HG02763 (cell line): ENCODE results near the gene TSHZ2.
"Not testable (repeated sequence)": the region's sequence is repeated elsewhere in the genome, so short reads cannot be mapped to it uniquely, and the experiment has no call there.

Source experiments
- ATAC-seq: cut with Tn5 transposase; IDR thresholded peaks from one replicate; pipeline ENCODE4 v1.9.1; 2021; ENCODE audit warnings: mild to moderate bottlenecking, moderate library complexity; ENCODE audit not compliant: unreplicated experiment

Gene TSHZ2

DNA sequence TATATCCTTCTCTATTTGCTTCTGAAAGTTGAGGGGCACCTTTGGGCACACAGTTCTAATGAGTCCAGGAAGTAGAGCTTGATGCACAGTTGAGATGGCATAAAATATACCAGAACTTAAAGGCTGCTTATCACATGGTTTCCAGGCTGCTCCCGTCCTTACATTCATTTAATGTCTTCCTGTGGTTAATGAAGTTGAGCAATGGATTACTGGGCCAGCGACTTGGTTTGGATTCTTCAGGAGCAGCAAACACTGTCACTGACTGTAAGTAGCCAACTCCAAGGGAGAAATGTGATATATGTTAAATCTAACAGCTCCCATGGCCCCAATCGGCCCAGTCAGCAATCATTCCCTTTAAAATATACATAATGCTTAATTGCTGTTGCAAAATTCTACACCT is 9.0 kb upstream of the TSHZ2 start:
- no peak for ATAC-seq

- ATAC-seq = no peak
Observed at GRCh38 chr20:52964131-52964530, 8.0 kb upstream of the TSHZ2 start.

GRCh38 chr20:52965380-52965779 is 6.8 kb upstream of the TSHZ2 start:
- no peak for ATAC-seq

GRCh38 chr20:52965819-52966218 is 6.3 kb upstream of the TSHZ2 start:
- ATAC-seq = no peak

DNA sequence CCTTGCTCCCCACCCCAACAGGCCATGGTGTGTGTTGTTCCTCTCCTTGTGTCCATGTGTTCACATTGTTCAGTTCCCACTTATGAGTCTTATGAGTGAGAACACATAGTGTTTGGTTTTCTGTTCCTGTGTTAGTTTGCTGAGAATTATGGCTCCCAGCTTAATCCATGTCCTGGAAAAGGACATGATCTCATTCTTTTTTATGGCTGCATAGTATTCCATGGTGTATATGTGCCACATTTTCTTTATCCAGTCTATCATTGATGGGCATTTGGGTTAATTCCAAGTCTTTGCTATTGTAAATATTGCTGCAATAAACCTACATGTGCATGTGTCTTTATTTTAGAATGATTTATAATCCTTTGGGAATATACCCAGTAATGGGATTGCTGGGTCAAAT is 5.6 kb upstream of the TSHZ2 start:
- not testable (repeated sequence) for ATAC-seq

- ATAC-seq = no peak
Observed at GRCh38 chr20:52971498-52972189, 514 bp upstream of the TSHZ2 start.

GRCh38 chr20:52972965-52973819 is 1.0 kb downstream of the TSHZ2 start:
- no peak for ATAC-seq

DNA sequence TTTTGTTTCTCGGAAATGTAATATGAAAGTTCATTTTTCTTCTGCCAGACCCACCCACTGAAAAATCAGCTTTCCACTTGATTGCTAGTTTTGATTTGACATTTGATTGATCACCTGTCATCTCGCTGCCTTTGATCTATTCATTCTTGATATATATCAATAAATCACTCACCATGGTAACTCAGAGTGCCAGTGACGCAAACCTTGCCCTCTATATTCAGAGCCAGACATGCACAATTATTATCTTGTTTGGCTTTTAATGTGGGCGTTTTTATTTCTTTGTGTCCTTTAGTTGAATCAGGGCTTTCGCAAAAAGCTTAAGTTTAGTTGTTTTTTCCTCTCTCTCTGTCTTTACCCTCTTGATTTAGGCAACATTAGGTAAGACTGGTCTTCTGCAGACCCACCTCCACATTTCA is 2.0 kb downstream of the TSHZ2 start:
- no peak for ATAC-seq

- no peak for ATAC-seq
Observed at GRCh38 chr20:52975029-52975732, 3.0 kb downstream of the TSHZ2 start.

- ATAC-seq = no peak
Observed at GRCh38 chr20:52975803-52976531, 3.8 kb downstream of the TSHZ2 start.

DNA sequence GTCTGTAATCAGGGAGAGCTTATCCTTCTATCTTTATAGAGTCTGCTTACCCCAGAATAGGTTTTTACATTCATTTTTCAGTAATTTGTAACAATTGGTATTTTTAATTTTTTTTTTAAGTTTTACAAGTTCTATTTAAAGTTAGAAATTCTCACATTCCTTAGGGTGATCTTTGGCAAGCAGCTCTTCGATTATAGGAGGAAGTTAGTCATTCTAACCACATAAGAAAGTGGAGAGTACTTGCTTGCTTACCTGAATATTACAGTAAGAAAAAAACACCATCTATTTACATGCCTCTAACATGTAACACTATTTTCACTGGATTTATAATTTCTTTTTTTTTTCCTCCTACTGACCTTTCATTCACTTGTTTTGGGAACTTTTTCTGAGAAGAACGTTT is 6.7 kb downstream of the TSHZ2 start:
- no peak for ATAC-seq

- ATAC-seq = no peak
Observed at GRCh38 chr20:52981051-52981450, 8.9 kb downstream of the TSHZ2 start.

- ATAC-seq = no peak
Observed at GRCh38 chr20:52983726-52984450, 11.7 kb downstream of the TSHZ2 start.

- ATAC-seq = no peak
Observed at GRCh38 chr20:52984451-52984810, 12.3 kb downstream of the TSHZ2 start.

GRCh38 chr20:52985687-52986086 is 13.5 kb downstream of the TSHZ2 start:
- ATAC-seq = no peak

DNA sequence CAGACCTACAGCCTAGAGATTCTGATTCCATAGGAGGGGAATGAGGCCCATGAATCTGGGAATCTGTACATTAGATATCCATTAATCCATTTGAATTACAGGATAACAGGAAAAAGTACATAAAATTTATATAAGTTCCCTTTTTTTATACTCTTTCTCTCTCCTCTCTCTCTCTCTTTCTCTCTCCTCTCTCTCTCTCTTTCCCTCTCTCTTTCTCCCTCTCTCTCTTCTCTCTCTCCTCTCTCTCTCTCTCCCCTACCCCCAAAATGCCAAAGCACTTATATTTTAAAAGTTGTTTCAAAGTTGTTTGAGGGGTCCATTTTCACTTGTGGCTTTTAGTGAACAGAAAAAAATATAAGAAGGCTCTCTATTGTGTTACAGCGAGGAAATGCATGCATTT is 15.1 kb downstream of the TSHZ2 start:
- no peak for ATAC-seq

DNA sequence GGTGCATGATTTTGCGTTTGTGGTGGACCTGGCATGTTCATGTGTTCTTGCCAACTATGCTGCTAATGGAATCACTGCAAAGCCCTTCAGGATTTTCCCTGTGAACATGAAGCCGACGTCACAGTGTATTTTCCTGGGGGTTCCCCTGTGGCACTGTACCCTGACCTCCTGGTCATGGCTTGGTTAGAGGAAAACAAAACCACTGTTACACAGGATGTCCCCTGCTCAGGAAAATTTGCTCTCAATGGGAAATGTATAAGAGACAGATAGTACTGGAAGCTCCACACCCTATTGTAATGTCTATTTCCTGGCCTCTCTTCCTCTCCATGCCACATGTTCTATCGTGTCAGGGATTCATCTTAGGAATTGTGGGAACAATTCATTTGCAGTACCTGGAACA is 19.7 kb downstream of the TSHZ2 start:
- no peak for ATAC-seq

GRCh38 chr20:52992632-52993031 is 20.5 kb downstream of the TSHZ2 start:
- ATAC-seq = no peak

- no peak for ATAC-seq
Observed at GRCh38 chr20:52993076-52993475, 20.9 kb downstream of the TSHZ2 start.

DNA sequence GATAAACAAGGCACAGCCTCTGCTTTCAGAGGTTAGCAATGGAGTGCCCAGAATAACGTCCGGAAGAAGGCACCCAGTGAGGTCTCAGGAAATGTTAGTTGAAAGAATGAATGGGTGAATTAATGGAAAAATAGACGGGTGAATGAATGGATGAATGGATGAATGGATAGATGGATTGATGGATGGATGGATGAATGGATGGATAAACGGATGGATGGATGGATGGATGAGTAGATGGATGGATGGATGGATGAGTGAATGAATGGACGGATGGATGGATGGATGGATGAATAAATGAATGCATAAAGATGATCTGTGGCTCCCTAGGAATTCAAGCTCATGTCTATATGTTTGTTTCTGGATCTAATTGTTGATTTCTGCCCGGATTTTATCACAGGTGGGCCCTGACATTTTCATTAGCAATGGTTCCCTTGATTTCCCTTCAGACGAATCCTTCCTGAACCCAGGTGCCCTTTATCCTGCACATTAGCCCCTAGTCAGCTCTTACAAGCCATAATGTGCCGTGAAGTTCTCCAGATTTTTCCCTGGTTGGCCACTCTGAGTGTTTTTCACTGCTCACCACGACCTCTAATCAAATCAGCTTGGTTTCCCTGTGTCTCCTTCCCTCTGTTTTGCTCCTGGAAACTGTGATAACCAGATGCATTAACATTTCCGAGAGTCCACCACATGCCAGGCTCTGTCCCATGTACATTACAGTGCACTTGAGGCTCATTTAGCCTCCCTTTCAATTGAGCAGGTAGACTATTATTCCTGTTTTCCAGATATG is 22.2 kb downstream of the TSHZ2 start:
- no peak for ATAC-seq
